GM12878 (cell line): ENCODE measurements around the gene MAST2. TPM values are rescaled to one million over a fixed set of nuclear protein-coding genes. Genes with fewer than 3 reads are reported as not detected.

Source experiments
- ATAC-seq: fragments of 200-7000 bp; cut with Tn5 transposase; 3 replicates; pipeline ENCODE4 v1.9.1; 2020; ENCODE audit warnings: mild to moderate bottlenecking, moderate library complexity
- BruUV-seq: library from RNA; stranded (reverse); fragments of 400-500 nt; replicated peaks from 2 replicates; lab custom pipeline; 2021; lab: Mats Ljungman, UMichigan
- CTCF ChIA-PET: fragments of 300-600 bp; sonication (Branson Sonifier 250); formaldehyde crosslinking; extraction: SDS; loops from one replicate; lab custom pipeline; 2021; ENCODE audit warnings: inconsistent platforms; lab: Yijun Ruan, JAX
- POLR2A ChIA-PET: fragments of 350-600 bp; formaldehyde crosslinking; extraction: SDS; loops from one replicate; lab custom pipeline; 2021; ENCODE audit warnings: inconsistent platforms; lab: Charles Lee
- RAD21 ChIA-PET: fragments of 300-600 bp; sonication (Branson Sonifier 250); formaldehyde crosslinking; loops from one replicate; lab custom pipeline; 2023; ENCODE audit warnings: antibody characterized with exemption; ENCODE audit not compliant: unreplicated experiment; lab: Charles Lee
- SMC1A ChIA-PET: fragments of 300-600 bp; sonication (Branson Sonifier 250); formaldehyde crosslinking; loops from one replicate; lab custom pipeline; 2023; ENCODE audit not compliant: unreplicated experiment, uncharacterized antibody; lab: Charles Lee
- DNase-seq: peaks from one replicate; pipeline ENCODE4 v3.0.0-alpha.2; 2011; ENCODE audit warnings: low read depth, low spot score
- FAIRE-seq: peaks from 3 replicates; lab custom pipeline; 2011; peaks lifted over from hg19 to GRCh38; lab: Jason Lieb, UNC
- H2AFZ ChIP-seq: 2 replicates; pipeline ENCODE4 v1.6.0; 2011; ENCODE audit warnings: low read depth, low read length, control low read depth; ENCODE audit not compliant: control insufficient read depth
- H3K27ac ChIP-seq: 2 replicates; pipeline ENCODE4 v1.5.1; 2011; ENCODE audit warnings: control low read depth; ENCODE audit not compliant: control insufficient read depth, insufficient read depth
- H3K27me3 ChIP-seq, 2 experiments: replicated peaks in 1 of 2; 2 replicates each; pipeline versions ENCODE4 v1.6.0 to v1.6.1; 2011; ENCODE audit warnings: low read length in 1 of 2; ENCODE audit not compliant: control insufficient read depth in 2 of 2, insufficient read depth in 2 of 2
- H3K36me3 ChIP-seq, 2 experiments: 2 replicates each; pipeline ENCODE4 v1.5.1; 2011; ENCODE audit warnings: low read length in 1 of 2; ENCODE audit not compliant: control insufficient read depth in 2 of 2, insufficient read depth in 2 of 2
- H3K4me1 ChIP-seq: 2 replicates; pipeline ENCODE4 v1.6.1; 2011; ENCODE audit warnings: mild to moderate bottlenecking, low read length, moderate library complexity, mixed read lengths; ENCODE audit not compliant: control insufficient read depth, insufficient read depth
- H3K4me2 ChIP-seq: 2 replicates; pipeline ENCODE4 v1.6.0; 2011; ENCODE audit warnings: control low read depth; ENCODE audit not compliant: control insufficient read depth, insufficient read depth
- H3K4me3 ChIP-seq: fragments of 200-600 bp; sonication (generic); 2 replicates; pipeline ENCODE4 v1.5.1; 2016
- H3K79me2 ChIP-seq: 2 replicates; pipeline ENCODE4 v1.6.0; 2011; ENCODE audit warnings: low read length; ENCODE audit not compliant: control insufficient read depth, insufficient read depth
- H3K9ac ChIP-seq: 2 replicates; pipeline ENCODE4 v1.8.0; 2011; ENCODE audit warnings: low read length, control low read depth, mixed read lengths; ENCODE audit not compliant: control insufficient read depth, insufficient read depth
- H3K9me3 ChIP-seq: replicated peaks from 3 replicates; pipeline ENCODE4 v1.5.1; 2011; ENCODE audit warnings: mild to moderate bottlenecking, low read length; ENCODE audit not compliant: control insufficient read depth, insufficient read depth
- H4K20me1 ChIP-seq: 2 replicates; pipeline ENCODE4 v1.6.0; 2011; ENCODE audit not compliant: control insufficient read depth, insufficient read depth
- IKZF1 ChIP-seq: fragments of 450-650 bp; conservative IDR thresholded peaks from 2 replicates; pipeline ENCODE4 v1.6.1; 2017; ENCODE audit warnings: antibody characterized with exemption, mild to moderate bottlenecking
- RAD21 ChIP-seq: IDR thresholded peaks from 2 replicates; pipeline ENCODE4 v1.6.1; 2011; ENCODE audit warnings: mild to moderate bottlenecking, low read depth, low read length, moderate library complexity; ENCODE audit not compliant: insufficient read depth
- ZNF24 ChIP-seq: fragments of 450-650 bp; IDR thresholded peaks from 2 replicates; pipeline ENCODE4 v1.6.1; 2017; ENCODE audit warnings: antibody characterized with exemption, mild to moderate bottlenecking
- WGBS: methylation state at CpG from one replicate; pipeline ENCODE4 v1.1.6; 2016; ENCODE audit warnings: low lambda C conversion rate; ENCODE audit not compliant: insufficient replicate concordance, insufficient coverage; ENCODE audit errors: missing lambda C conversion rate; 5-methylcytosine and 5-hydroxymethylcytosine counted together
- in situ Hi-C: fragments of 300-500 bp; cut with MboI; formaldehyde crosslinking; loops from 9 replicates; pipeline ENCODE4 v1.14.3; 2018; ENCODE audit warnings: mixed read lengths
- intact Hi-C: fragments of 100-400 bp; cut with micrococcal nuclease; formaldehyde crosslinking; loops from one replicate; pipeline ENCODE4 v1.14.2; 2022; ENCODE audit not compliant: unreplicated experiment
- polyA plus RNA-seq, 11 experiments: library from polyadenylated mRNA; depleted of rRNA in 4 of 11; unstranded in 6 of 11; stranded (reverse) in 5 of 11; fragments of >200 nt; fragmentation: Nextera tagmentation in 4 of 11; fragmentation: Illumina TruSeq in 1 of 11; extraction: Ambion mirVana in 4 of 11; extraction: Trizol in 1 of 11; gene quantifications; 1 replicate in 1 of 11; 2 replicates in 10 of 11; pipeline versions ENCODE4 v1.2.1 to v1.2.3, GENCODE V29; 2011 to 2016; ENCODE audit warnings: inconsistent platforms in 2 of 11, missing spikeins in 2 of 11, low read depth in 1 of 11
- total RNA-seq, 4 experiments: library from RNA; depleted of rRNA in 3 of 4; stranded (reverse); fragments of >200 nt in 3 of 4; fragmentation: Illumina TruSeq in 1 of 4; extraction: Trizol in 1 of 4; gene quantifications; 2 replicates each; pipeline versions ENCODE4 v1.2.1 to v1.2.3, GENCODE V29; 2013 to 2021
- TF ChIP-seq, protein P1 (sequence below): fragments of 450-650 bp; IDR thresholded peaks from 2 replicates; pipeline ENCODE4 v1.6.1; 2017; ENCODE audit warnings: low read depth, mild to moderate bottlenecking, moderate library complexity
- TF ChIP-seq, protein P2 (sequence below): IDR thresholded peaks from 2 replicates; pipeline ENCODE4 v1.6.1; 2012; ENCODE audit warnings: improper control_type of control experiment, low read depth, low read length; ENCODE audit not compliant: insufficient replicate concordance

Gene MAST2
- total and polyA plus RNA-seq, 10 of the 15 experiments (the other 5 are each of a cell fraction or from before 2014, with no cell fraction given), result 1.0 to 28.7 (median 13.8) TPM

DNA sequence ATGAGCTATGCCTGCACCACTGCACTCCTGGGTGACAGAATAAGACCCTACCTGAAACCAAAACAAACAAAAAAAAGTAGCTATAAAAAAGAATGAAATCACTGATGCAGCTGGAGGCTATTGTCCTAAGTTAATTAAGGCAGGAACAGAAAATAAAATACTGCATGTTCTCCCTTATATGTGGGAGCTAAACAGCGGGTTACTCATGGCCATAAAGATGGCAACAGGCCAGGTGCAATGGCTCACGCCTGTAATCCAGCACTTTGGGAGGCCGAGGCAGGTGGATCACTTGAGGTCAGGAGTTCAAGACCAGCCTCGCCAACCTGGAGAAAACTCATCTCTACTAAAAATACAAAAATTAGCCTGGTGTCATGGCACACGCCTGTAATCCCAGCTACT lies 176.4 kb downstream of the MAST2 start:
- H3K4me1 ChIP-seq, result no peaks in the 10 kb centered on the region
- no peak for FAIRE-seq
- H3K79me2 ChIP-seq, result no peaks in the 10 kb centered on the region
- intact Hi-C loops, result no loop called here
- TF ChIP-seq, protein P1, sequence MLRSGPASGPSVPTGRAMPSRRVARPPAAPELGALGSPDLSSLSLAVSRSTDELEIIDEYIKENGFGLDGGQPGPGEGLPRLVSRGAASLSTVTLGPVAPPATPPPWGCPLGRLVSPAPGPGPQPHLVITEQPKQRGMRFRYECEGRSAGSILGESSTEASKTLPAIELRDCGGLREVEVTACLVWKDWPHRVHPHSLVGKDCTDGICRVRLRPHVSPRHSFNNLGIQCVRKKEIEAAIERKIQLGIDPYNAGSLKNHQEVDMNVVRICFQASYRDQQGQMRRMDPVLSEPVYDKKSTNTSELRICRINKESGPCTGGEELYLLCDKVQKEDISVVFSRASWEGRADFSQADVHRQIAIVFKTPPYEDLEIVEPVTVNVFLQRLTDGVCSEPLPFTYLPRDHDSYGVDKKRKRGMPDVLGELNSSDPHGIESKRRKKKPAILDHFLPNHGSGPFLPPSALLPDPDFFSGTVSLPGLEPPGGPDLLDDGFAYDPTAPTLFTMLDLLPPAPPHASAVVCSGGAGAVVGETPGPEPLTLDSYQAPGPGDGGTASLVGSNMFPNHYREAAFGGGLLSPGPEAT, result no peak
- no peak for TF ChIP-seq IKZF1
- TF ChIP-seq RAD21, result no peak
- no peak for TF ChIP-seq ZNF24
- TF ChIP-seq, protein P2, sequence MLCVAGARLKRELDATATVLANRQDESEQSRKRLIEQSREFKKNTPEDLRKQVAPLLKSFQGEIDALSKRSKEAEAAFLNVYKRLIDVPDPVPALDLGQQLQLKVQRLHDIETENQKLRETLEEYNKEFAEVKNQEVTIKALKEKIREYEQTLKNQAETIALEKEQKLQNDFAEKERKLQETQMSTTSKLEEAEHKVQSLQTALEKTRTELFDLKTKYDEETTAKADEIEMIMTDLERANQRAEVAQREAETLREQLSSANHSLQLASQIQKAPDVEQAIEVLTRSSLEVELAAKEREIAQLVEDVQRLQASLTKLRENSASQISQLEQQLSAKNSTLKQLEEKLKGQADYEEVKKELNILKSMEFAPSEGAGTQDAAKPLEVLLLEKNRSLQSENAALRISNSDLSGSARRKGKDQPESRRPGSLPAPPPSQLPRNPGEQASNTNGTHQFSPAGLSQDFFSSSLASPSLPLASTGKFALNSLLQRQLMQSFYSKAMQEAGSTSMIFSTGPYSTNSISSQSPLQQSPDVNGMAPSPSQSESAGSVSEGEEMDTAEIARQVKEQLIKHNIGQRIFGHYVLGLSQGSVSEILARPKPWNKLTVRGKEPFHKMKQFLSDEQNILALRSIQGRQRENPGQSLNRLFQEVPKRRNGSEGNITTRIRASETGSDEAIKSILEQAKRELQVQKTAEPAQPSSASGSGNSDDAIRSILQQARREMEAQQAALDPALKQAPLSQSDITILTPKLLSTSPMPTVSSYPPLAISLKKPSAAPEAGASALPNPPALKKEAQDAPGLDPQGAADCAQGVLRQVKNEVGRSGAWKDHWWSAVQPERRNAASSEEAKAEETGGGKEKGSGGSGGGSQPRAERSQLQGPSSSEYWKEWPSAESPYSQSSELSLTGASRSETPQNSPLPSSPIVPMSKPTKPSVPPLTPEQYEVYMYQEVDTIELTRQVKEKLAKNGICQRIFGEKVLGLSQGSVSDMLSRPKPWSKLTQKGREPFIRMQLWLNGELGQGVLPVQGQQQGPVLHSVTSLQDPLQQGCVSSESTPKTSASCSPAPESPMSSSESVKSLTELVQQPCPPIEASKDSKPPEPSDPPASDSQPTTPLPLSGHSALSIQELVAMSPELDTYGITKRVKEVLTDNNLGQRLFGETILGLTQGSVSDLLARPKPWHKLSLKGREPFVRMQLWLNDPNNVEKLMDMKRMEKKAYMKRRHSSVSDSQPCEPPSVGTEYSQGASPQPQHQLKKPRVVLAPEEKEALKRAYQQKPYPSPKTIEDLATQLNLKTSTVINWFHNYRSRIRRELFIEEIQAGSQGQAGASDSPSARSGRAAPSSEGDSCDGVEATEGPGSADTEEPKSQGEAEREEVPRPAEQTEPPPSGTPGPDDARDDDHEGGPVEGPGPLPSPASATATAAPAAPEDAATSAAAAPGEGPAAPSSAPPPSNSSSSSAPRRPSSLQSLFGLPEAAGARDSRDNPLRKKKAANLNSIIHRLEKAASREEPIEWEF, result no peak
- H3K36me3 ChIP-seq, result no peaks in the 10 kb centered on the region
- ChIA-PET CTCF (interaction anchor here (0.9 kb wide), 1 partner anchor 126 kb away, joined by 3 read pairs; no protein-coding TSS in a partner anchor), RAD21 (no interaction called here), SMC1A (interaction anchor here (0.6 kb wide), 1 partner anchor 9 kb away, joined by 3 read pairs; no protein-coding TSS in a partner anchor), POLR2A (interaction anchor here (0.6 kb wide), 1 partner anchor 275 kb away, joined by 3 read pairs; no protein-coding TSS in a partner anchor)
- DNase-seq, result no peak
- H3K9me3 ChIP-seq, result no peaks in the 10 kb centered on the region; the same call in 2 of the 3 replicates
- in situ Hi-C loops, result no loop called here
- H3K4me2 ChIP-seq, result no peak overlapping the region
- WGBS, result 94% methylated on average over 4 of the region's 5 CpGs
- no peak overlapping the region for H3K27ac ChIP-seq
- no peak for ATAC-seq
- no peak overlapping the region for H3K9ac ChIP-seq
- no TSS peak for BruUV-seq
- H2AFZ ChIP-seq, result no peak overlapping the region
- no peaks in the 10 kb centered on the region for H3K27me3 ChIP-seq
- no peaks in the 10 kb centered on the region for H4K20me1 ChIP-seq
- H3K4me3 ChIP-seq, result no peak overlapping the region
